ENCODE data around the gene KCNN1.
"Not testable (repeated sequence)": the region's sequence is repeated elsewhere in the genome, so short reads cannot be mapped to it uniquely, and the experiment has no call there.

Gene KCNN1

GRCh38 chr19:18000480-18000914 is 33.6 kb downstream of the KCNN1 start:
- Mint-ChIP-seq H3K9me3 (no peaks in the 10 kb centered on the region), H3K27ac (peak overlapping the region; percentile 94), H3K4me3 (peak overlapping the region; percentile 84), H3K36me3 (peaks cover 6% of the 10 kb centered on the region), H3K4me1 (peaks cover 33% of the 10 kb centered on the region), H3K27me3 (no peaks in the 10 kb centered on the region)
- no peak for ATAC-seq

- no peaks in the 10 kb centered on the region for H3K9me3 Mint-ChIP-seq
- H3K4me1 Mint-ChIP-seq: peaks cover 33% of the 10 kb centered on the region
- no peaks in the 10 kb centered on the region for H3K27me3 Mint-ChIP-seq
- ATAC-seq: peak; percentile 91
- H3K27ac Mint-ChIP-seq: peak overlapping the region; percentile 94
- peak overlapping the region; percentile 84 for H3K4me3 Mint-ChIP-seq
- peaks cover 7% of the 10 kb centered on the region for H3K36me3 Mint-ChIP-seq
Observed at GRCh38 chr19:18000915-18001776, 34.2 kb downstream of the KCNN1 start.

GRCh38 chr19:18001777-18002345 is 35.0 kb downstream of the KCNN1 start:
- Mint-ChIP-seq H3K27me3 (no peaks in the 10 kb centered on the region), H3K4me1 (peaks cover 34% of the 10 kb centered on the region), H3K4me3 (peak overlapping the region; percentile 84), H3K36me3 (peaks cover 14% of the 10 kb centered on the region), H3K9me3 (no peaks in the 10 kb centered on the region), H3K27ac (peak overlapping the region; percentile 94)
- no peak for ATAC-seq

DNA sequence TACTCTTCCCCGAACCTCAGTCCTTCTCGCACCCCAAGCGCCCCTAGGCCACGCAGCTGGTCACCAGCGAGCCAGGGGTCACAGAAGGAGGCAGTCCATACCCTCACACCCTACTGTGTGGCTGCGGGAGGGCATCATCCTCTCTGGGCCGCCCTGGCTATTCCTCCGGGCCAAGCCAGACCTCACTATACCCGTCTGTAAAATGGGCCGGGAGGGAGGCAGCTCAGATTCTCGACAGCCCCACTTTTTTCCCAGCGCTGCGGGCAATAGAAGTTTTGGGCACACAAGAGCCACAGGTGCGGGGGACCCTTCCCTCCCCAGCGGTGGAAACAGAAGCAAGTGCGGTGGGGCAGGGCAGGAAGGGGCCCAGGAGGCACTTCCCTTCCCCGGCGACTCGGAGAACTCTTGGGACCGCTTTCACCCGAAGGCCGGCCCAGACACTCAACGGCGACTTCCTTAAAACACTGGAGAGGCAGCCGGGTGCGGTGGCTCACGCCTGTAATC is 35.5 kb downstream of the KCNN1 start:
- peak overlapping the region; percentile 84 for H3K4me3 Mint-ChIP-seq
- peak overlapping the region; percentile 94 for H3K27ac Mint-ChIP-seq
- H3K36me3 Mint-ChIP-seq: peaks cover 17% of the 10 kb centered on the region
- no peaks in the 10 kb centered on the region for H3K9me3 Mint-ChIP-seq
- no peaks in the 10 kb centered on the region for H3K27me3 Mint-ChIP-seq
- no peak for ATAC-seq
- peaks cover 34% of the 10 kb centered on the region for H3K4me1 Mint-ChIP-seq

- not testable (repeated sequence) for H3K4me3 Mint-ChIP-seq, H3K9me3 Mint-ChIP-seq, H3K27me3 Mint-ChIP-seq, H3K27ac Mint-ChIP-seq, ATAC-seq
- H3K36me3 Mint-ChIP-seq: peaks cover 37% of the 10 kb centered on the region
- H3K4me1 Mint-ChIP-seq: peaks cover 36% of the 10 kb centered on the region
Observed at GRCh38 chr19:18005750-18006149, 38.8 kb downstream of the KCNN1 start.

- peak; percentile 84 for ATAC-seq
- H3K4me1 Mint-ChIP-seq: peaks cover 38% of the 10 kb centered on the region
- peaks cover 45% of the 10 kb centered on the region for H3K36me3 Mint-ChIP-seq
- H3K4me3 Mint-ChIP-seq: peak overlapping the region; percentile 92
- peak overlapping the region; percentile 84 for H3K27ac Mint-ChIP-seq
- H3K9me3 Mint-ChIP-seq: no peaks in the 10 kb centered on the region
- no peaks in the 10 kb centered on the region for H3K27me3 Mint-ChIP-seq
Observed at GRCh38 chr19:18007044-18007916, 40.4 kb downstream of the KCNN1 start.

DNA sequence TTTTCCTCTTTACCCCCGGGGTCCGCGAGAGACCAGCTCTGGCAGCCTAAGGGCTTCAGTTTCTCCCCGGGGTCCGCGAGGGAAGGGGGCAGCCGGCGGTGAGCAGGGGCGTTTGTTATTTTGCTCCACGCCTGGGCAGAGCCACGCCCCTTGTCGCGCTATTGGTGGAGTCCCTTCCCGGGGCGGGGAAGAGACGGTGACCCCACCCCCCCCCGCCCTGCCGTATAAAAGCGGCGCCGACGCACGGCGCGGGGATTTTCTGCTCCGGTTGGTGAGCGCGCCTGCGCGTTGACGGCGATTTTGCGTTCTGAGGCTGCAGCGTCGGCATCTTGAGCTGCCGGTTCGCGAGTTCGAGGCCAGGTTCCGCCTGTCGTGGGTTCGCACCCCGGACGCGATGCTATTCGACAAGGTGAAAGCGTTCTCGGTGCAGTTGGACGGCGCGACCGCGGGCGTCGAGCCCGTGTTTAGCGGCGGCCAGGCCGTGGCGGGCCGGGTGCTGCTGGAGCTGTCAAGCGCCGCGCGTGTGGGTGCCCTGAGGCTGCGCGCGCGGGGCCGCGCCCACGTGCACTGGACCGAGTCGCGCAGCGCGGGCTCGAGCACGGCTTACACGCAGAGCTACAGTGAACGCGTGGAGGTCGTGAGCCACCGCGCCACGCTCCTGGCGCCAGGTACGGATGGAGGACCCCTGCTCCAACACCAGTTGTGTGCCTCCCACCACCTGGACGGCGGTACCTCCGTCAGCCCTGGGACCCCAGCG is 41.2 kb downstream of the KCNN1 start, which contains the start of gene ARRDC2:
TSS of gene ARRDC2 (plus strand) at position 254 of the 757 bp plus-strand sequence. CDS start at position 395, 141 bp downstream.
- ATAC-seq: peak; percentile 92
- H3K27ac Mint-ChIP-seq: peak within 1 kb of the TSS; percentile 84

GRCh38 chr19:18008814-18009213 is 41.9 kb downstream of the KCNN1 start:
- H3K4me1 Mint-ChIP-seq: peaks cover 44% of the 10 kb centered on the region
- peaks cover 53% of the 10 kb centered on the region for H3K36me3 Mint-ChIP-seq
- no peaks in the 10 kb centered on the region for H3K27me3 Mint-ChIP-seq
- no peak for ATAC-seq
- H3K9me3 Mint-ChIP-seq: no peaks in the 10 kb centered on the region
- peak overlapping the region; percentile 84 for H3K27ac Mint-ChIP-seq
- H3K4me3 Mint-ChIP-seq: peak overlapping the region; percentile 92

More for the DNA sequence above, 41.2 kb downstream of the KCNN1 start, which contains the start of gene ARRDC2:
- peaks cover 46% of the 10 kb centered on the region for H3K36me3 Mint-ChIP-seq
- H3K27me3 Mint-ChIP-seq: no peaks in the 10 kb centered on the region
- H3K4me1 Mint-ChIP-seq: peaks cover 37% of the 10 kb centered on the region
- H3K9me3 Mint-ChIP-seq: no peaks in the 10 kb centered on the region
- H3K4me3 Mint-ChIP-seq: peak within 1 kb of the TSS; percentile 92

DNA sequence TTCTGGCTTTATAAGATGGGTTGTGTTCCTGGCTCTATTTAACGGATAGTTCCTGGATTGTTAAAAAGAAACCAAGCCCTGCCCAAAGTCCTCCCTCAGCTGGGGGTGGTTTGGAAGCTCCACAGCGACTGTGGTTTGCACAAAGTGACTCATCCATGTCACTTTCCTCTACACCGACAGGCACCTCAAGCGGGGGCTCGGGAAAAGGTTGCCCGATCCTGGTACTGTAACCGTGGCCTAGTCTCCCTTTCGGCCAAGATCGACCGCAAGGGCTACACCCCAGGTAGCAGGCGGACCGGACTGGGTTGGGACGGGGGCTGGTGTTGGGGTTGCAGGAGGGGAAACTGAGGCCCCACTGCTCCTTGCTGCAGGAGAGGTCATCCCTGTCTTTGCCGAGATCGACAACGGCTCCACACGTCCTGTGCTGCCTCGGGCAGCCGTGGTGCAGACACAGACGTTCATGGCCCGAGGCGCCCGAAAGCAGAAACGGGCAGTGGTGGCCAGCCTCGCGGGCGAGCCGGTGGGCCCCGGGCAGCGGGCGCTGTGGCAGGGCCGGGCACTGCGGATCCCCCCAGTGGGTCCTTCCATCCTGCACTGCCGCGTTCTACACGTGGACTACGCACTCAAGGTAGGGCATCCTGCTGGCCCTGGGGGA is 42.6 kb downstream of the KCNN1 start:
- peaks cover 51% of the 10 kb centered on the region for H3K4me1 Mint-ChIP-seq
- no peaks in the 10 kb centered on the region for H3K27me3 Mint-ChIP-seq
- H3K36me3 Mint-ChIP-seq: peaks cover 61% of the 10 kb centered on the region
- H3K9me3 Mint-ChIP-seq: no peaks in the 10 kb centered on the region
- H3K4me3 Mint-ChIP-seq: peak overlapping the region; percentile 92
- H3K27ac Mint-ChIP-seq: peak overlapping the region; percentile 84
- ATAC-seq: no peak

DNA sequence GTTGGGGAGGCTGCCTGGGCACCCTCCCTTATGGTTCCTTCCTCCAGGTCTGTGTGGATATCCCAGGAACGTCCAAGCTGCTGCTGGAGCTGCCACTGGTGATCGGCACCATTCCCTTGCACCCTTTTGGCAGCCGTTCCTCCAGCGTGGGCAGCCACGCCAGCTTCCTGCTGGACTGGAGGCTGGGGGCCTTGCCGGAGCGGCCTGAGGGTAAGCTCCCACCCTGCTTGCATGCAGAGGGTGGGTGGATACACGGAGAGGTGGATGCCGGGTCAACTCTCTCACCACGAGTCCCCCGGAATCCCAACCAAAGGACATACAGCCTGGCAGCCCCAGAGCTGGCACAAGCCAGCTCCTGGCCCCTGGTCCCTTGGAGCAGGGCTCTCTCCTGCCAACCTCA is 43.2 kb downstream of the KCNN1 start:
- H3K36me3 Mint-ChIP-seq: peaks cover 67% of the 10 kb centered on the region
- peaks cover 57% of the 10 kb centered on the region for H3K4me1 Mint-ChIP-seq
- ATAC-seq: no peak
- peak overlapping the region; percentile 22 for H3K27ac Mint-ChIP-seq
- H3K27me3 Mint-ChIP-seq: no peaks in the 10 kb centered on the region
- H3K4me3 Mint-ChIP-seq: peak overlapping the region; percentile 34
- no peaks in the 10 kb centered on the region for H3K9me3 Mint-ChIP-seq

DNA sequence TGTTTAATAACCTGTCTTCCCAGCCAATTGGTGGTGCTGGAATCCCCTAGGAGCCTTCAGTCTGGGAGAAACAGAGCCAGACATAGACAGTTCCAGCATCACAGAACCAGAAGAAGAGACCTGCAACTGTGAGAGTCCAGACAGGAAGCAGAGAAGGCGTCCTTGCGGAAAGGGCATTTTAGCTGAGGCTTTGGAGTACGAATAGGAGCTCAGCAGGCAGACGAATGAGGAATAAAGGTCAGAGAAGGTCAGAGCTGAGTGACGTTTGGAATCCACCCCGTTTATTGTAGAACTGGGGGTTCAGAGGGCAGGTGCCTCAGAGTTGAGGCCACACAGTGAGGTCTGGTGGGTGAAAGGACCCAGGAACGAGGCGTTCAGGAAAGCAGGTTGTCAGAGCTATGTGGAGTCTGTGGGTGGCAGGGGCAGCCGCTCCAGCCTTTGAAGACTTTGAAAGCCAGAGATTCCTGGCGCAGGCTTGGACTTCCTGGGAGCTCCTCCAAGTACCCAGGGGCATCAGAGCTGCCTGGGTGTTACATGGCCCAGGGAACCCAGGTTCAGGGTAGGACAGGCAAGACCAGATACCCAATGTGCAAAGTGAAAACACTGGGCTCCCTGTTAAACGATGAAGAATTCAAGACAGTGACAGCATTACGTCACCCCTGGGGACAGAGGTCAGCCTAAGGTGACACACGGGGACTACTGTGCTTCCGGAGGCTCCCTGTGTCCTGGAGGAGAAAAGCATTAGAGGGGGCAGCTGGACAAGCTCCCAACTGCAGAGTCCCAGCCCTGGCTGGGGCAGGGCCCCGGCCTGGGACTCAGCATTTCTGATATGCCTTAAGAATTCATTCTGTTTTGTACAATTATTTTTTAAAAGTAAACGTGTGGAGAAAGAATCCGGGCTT is 46.6 kb downstream of the KCNN1 start:
- no peak overlapping the region for H3K4me3 Mint-ChIP-seq
- peaks cover 62% of the 10 kb centered on the region for H3K36me3 Mint-ChIP-seq
- ATAC-seq: no peak

DNA sequence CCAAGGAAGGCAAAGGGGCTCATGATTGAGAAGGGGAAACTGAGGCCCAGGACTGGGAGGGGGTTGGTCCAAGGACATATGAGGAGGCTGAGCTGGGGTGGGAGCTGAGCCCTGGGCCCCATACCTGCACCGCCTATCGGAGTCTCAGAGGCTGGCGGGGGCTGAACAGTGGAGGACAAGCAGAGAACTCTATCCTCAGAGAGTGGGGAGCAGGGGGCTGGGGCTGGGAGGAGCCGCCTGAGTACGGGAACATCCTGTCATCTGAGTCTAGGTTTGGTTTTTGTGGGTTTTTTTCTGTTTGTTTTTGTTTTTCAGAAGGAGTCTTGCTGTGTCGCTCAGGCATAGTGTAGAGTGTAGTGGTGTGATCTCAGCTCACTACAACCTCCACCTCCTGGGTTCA is 47.3 kb downstream of the KCNN1 start:
- Mint-ChIP-seq H3K4me3 (no peak overlapping the region), H3K9me3 (no peaks in the 10 kb centered on the region), H3K27ac (peak overlapping the region; percentile 44), H3K27me3 (no peaks in the 10 kb centered on the region), H3K36me3 (peaks cover 54% of the 10 kb centered on the region), H3K4me1 (peaks cover 62% of the 10 kb centered on the region)
- ATAC-seq: no peak

More for the DNA sequence above, 46.6 kb downstream of the KCNN1 start:
- Mint-ChIP-seq H3K27ac (peak overlapping the region; percentile 44), H3K4me1 (peaks cover 64% of the 10 kb centered on the region), H3K9me3 (no peaks in the 10 kb centered on the region), H3K27me3 (no peaks in the 10 kb centered on the region)
